ENCODE measurements around the gene PCNT.
"Not testable (repeated sequence)": the region's sequence is repeated elsewhere in the genome, so short reads cannot be mapped to it uniquely, and the experiment has no call there.

The PCNT gene

GRCh38 chr21:46361935-46362334 is 38.0 kb downstream of the PCNT start:
- DNase-seq (ENCODE audit: low read depth), result no peak

DNA sequence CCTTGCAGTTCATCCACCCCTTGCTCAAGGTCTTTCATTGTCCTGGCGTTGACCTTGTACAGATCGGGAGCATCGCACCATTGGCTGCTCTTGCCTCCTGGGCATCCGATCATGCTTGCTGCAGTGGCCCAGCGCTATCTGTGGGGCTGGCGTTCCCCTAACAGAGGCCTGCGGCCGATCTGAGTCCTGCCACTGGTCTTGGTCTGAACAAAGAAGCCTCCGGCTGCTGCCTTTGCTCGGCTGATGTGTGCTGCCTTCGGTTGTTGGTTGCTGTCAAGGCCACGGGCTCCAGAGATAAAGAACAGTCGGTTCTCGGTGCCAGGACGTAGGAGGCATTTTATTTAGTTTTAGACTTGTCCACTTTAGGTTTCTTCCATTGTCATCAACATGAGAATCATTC is 39.0 kb downstream of the PCNT start:
- DNase-seq (ENCODE audit: low read depth), result no peak

GRCh38 chr21:46363698-46364097 is 39.7 kb downstream of the PCNT start:
- DNase-seq (ENCODE audit: low read depth), result no peak

DNA sequence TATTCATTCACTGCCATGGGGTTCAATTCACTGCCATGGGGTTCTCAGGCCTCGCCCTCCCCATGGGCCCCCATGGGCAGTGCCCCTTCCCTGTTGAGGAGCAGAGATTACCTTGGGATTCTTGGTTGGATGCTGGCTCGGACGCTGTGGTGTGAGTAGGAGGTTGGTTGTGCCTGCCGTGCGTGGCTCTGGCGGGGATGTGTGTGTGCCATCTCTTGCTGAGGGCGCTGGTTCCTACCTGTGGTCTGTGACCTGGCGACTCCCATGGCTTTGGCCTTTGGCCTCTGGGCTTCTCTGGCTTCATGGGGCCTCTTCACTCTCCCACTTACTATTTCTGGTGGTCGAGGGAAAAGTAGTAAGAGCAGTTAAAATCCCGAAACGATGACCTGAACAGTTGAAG is 42.1 kb downstream of the PCNT start:
- no peak for DNase-seq (ENCODE audit: low read depth)

DNA sequence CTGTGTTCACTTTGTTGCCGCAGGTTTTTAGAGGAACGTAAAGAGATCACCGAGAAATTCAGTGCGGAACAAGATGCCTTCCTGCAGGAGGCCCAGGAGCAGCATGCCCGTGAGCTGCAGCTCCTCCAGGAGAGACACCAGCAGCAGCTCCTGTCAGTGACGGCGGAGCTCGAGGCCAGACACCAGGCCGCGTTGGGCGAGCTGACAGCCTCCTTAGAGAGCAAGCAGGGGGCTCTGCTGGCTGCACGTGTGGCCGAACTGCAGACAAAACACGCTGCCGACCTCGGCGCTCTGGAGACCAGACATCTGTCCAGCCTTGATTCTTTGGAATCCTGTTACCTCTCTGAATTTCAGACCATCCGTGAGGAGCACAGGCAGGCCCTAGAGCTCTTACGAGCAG is 42.6 kb downstream of the PCNT start:
- no peak for DNase-seq (ENCODE audit: low read depth)

DNA sequence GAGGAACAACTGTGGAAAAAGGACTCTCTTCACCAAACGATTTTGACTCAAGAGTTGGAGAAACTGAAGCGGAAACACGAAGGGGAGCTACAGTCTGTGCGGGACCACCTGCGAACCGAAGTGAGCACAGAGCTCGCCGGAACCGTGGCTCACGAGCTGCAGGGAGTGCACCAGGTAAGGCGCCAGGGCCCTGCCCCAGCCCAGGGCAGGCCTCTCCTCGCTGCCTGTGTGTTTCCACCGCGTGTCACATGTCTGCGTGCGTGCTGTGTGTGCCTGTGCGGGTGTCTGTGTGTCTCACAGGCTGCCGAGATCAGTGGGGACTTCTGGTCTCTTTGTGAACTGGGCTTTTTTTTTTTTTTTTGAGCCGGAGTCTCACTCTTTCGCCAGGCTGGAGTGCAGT is 43.0 kb downstream of the PCNT start:
- DNase-seq (ENCODE audit: low read depth), result no peak

- DNase-seq (ENCODE audit: low read depth), result no peak
Observed at GRCh38 chr21:46368533-46369285, 44.8 kb downstream of the PCNT start.

GRCh38 chr21:46369520-46370235 is 45.7 kb downstream of the PCNT start:
- DNase-seq (ENCODE audit: low read depth), result no peak

- no peak for DNase-seq (ENCODE audit: low read depth)
Observed at GRCh38 chr21:46371204-46372013, 47.5 kb downstream of the PCNT start.

DNA sequence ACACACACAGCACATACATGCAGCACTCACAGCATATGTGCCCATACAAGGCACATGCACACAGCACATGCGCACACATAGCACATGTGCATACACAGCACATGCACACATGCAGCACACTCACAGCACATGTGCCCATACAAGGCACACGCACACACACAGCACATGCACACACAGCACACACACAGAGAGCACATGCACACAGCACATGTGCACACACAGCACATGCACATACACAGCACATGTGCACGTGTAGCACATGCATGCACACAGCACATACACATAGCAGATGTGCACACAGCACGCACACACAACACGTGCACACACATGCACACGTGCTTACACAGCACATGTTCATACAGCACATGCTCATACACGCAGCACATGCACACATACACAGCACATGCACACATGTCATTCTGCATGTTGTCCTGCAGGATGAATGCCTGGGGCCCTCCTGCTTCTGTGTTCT is 48.1 kb downstream of the PCNT start:
- no peak for DNase-seq (ENCODE audit: low read depth)

DNA sequence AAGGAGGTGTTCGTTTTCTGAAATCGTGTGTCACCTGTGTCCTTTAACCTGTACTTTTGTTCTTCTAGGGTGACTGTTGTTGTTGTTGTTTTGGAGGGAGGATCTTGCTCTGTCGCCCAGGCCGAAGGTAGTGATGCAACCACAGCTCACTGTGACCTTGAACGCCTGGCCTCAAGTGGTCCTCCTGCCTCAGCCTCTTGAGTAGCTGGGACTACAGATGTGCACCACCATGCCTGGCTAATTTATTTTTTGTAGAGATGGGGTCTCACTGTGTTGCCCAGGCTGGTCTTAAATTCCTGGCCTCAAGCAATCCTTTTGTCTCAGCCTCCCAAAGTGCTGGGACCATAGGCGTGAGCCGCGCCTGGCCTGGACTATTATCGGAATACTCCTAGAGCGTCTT is 49.0 kb downstream of the PCNT start:
- not testable (repeated sequence) for DNase-seq (ENCODE audit: low read depth)

GRCh38 chr21:46374761-46375389 is 50.9 kb downstream of the PCNT start:
- DNase-seq (ENCODE audit: low read depth), result no peak

DNA sequence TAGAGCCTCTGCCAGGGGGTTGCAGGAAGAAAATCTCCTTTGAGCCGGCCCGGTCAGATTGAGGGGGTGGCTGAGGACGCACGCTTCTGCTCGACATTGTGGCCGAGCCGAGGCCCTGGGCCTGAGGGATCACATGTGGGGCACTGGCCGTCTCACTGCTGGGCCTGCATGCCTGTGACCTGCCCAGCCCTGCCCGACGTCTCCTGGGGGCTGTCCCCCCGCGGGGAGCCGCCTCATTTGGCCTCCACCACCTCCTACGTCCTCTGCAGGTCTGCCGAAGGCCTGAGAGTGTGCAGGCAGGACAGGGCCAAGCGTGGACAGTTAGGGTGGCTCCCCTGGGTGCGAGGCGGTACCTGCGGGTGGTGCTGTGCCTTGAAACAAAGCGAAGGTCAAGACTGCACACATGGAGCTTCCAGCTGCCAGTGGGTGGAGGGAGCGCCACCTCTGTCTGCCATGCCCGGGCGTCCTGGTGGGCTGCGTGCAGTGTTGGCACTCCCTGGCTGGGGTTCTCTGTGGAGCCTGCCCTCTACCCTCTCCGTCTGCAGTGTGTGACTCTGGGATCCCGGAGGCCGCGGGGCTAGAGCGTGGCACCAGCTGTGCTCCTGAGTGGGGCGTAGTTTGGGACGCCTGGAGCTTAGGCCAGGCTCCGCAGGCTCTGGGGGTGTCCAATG is 51.7 kb downstream of the PCNT start:
- DNase-seq (ENCODE audit: low read depth), result no peak

DNA sequence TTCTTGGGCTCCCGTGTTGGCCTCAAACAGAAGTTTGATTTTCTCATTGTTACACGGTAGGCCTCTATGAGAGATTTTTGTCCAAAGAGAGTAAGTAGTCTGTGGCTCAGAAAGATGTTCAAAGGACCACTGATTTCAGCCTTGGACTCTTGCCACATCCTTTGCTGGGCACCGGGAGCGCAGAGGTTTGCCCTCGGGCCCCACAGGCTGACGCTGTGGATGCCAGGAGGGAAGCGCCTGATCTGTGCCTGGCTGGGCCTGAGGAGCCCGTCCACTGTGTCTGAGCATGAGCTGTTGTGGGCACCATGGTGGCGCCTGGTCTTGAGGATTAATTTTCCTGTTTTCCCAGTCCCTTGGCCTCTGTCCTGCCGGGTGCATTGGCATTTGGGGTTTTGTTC is 52.3 kb downstream of the PCNT start:
- DNase-seq (ENCODE audit: low read depth), result no peak

DNA sequence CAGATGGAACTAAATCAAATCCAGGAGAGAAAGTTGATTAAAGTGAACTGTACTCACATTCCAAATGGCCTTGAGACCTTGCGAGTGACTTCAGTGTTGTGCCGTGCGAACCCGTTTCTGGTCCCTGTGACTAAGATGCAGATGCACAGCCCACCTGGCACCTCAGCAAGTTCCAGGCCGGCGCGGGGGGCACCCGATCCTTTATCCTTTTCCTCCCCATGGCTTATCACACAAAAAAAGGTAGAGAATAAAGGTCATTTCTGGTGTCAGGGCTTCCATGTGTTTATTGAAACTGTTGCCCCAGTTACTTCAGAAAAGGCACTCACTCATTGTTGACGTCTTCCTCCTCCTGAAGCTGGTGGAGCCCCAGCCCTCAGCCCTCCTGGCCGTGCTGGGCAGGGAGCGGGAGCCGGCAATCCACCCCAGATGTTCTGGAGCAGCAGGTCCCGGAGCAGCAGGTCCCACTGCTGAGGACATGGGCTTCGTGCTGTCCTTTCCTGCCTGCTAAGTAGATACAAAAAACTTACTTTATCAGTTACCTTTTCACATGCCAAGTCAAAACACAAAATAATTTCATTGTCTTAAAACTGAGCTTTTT is 53.0 kb downstream of the PCNT start:
- DNase-seq (ENCODE audit: low read depth), result no peak

GRCh38 chr21:46377789-46378188 is 53.8 kb downstream of the PCNT start:
- DNase-seq (ENCODE audit: low read depth), result no peak

- no peak for DNase-seq (ENCODE audit: low read depth)
Observed at GRCh38 chr21:46379105-46379504, 55.1 kb downstream of the PCNT start.

DNA sequence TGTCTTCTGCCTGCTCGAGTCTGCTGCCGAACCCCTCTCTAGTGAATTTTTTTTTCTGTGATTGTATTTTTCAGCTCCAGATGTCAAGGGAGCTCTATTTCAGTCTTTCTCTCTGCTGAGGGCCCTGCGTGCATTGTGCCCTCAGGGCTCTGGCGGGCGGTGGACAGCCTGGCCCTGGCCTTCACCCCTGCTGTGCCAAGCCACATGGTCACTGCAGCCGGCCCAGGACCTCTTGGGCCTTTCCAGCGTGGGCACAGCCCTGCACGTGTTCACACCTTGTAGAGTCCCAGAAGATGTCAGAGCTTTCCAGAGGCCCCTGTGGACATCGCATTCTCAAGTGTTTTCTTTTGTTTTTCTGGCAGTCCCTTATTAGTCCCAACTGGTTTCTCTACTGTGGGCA is 55.7 kb downstream of the PCNT start:
- no peak for DNase-seq (ENCODE audit: low read depth)

GRCh38 chr21:46381541-46381940 is 57.6 kb downstream of the PCNT start:
- no peak for DNase-seq (ENCODE audit: low read depth)

GRCh38 chr21:46384556-46384955 is 60.6 kb downstream of the PCNT start:
- DNase-seq (ENCODE audit: low read depth), result no peak
